ENCODE data around the gene PDE2A. TPM values are rescaled to one million over a fixed set of nuclear protein-coding genes. Genes with fewer than 3 reads are reported as not detected.

The PDE2A gene
- total and polyA plus RNA-seq, 2 donors (not counting 1 experiment from before 2014, with no cell fraction given): 0.88 to 2.9 TPM

GRCh38 chr11:72616655-72617054 lies 57.6 kb downstream of the PDE2A start:
- Histone ChIP-seq H3K9ac (ENCODE audit: low read length) (no peak overlapping the region), H3K27me3 (replicated peaks in 1 of 4; ENCODE audit: control extremely low read depth in 1 of 4, control insufficient read depth in 3 of 4, insufficient read depth in 4 of 4, low read length in 3 of 4) (peaks cover 0 to 20% (median 4%) of the 10 kb centered on the region in 4 experiments), H3K4me2 (replicated peaks; ENCODE audit: low read depth, low read length, poor library complexity, severe bottlenecking) (no peak overlapping the region), H3K27ac (ENCODE audit: low read length in 2 of 2) (no peak overlapping the region), H3K4me3 (ENCODE audit: control extremely low read depth in 1 of 5, extremely low read depth in 1 of 5, insufficient read depth in 1 of 5, low read depth in 2 of 5, low read length in 4 of 5) (no peak overlapping the region), H3K79me2 (ENCODE audit: control insufficient read depth, insufficient read depth, low read length) (no peaks in the 10 kb centered on the region), H3K36me3 (replicated peaks in 1 of 2; ENCODE audit: control extremely low read depth in 1 of 2, control insufficient read depth in 1 of 2, extremely low read depth in 1 of 2, insufficient read depth in 2 of 2, low read length in 1 of 2) (no peaks in the 10 kb centered on the region), H4K20me1 (ENCODE audit: control insufficient read depth, insufficient read depth, low read length, poor library complexity, severe bottlenecking) (no peaks in the 10 kb centered on the region), H3K4me1 (ENCODE audit: control insufficient read depth in 2 of 2, insufficient read depth in 2 of 2, low read length in 2 of 2) (peaks cover 22 to 41% of the 10 kb centered on the region in 2 donors), H3K9me3 (ENCODE audit: control extremely low read depth in 1 of 3, control insufficient read depth in 2 of 3, insufficient read depth in 1 of 3, low read length in 2 of 3) (peaks cover 0 to 4% (median 0%) of the 10 kb centered on the region in 3 donors), H2AFZ (ENCODE audit: insufficient read depth, low read depth, low read length, poor library complexity, severe bottlenecking) (no peak overlapping the region)
- H3K4me3 Mint-ChIP-seq: no peak overlapping the region
- POLR2A ChIA-PET: no interaction called here
- 66% methylated on average over 3 of the region's 4 CpGs for whole genome bisulfite sequencing (ENCODE audit: insufficient coverage)
- H3K27me3 Mint-ChIP-seq: peaks cover 19% of the 10 kb centered on the region
- DNase-seq (no peak), ATAC-seq (ENCODE audit: low read depth) (no peak)
- peaks cover 34% of the 10 kb centered on the region for H3K4me1 Mint-ChIP-seq
- intact Hi-C loops (cut with micrococcal nuclease): no loop called here
- CTCF ChIA-PET: no interaction called here
- TF ChIP-seq CTCF (IDR thresholded peaks at IDR 0.05): no peak
- no peak for TF ChIP-seq EZH2 (IDR thresholded peaks at IDR 0.05; ENCODE audit: borderline replicate concordance, insufficient read depth, low read depth, low read length, poor library complexity, severe bottlenecking)
- H3K27ac Mint-ChIP-seq: no peak overlapping the region
- no peaks in the 10 kb centered on the region for H3K9me3 Mint-ChIP-seq (ENCODE audit: insufficient read depth)

- Histone ChIP-seq H3K4me3 (ENCODE audit: control extremely low read depth in 1 of 5, extremely low read depth in 1 of 5, insufficient read depth in 1 of 5, low read depth in 2 of 5, low read length in 4 of 5) (no peak overlapping the region), H4K20me1 (ENCODE audit: control insufficient read depth, insufficient read depth, low read length, poor library complexity, severe bottlenecking) (no peaks in the 10 kb centered on the region), H3K4me1 (ENCODE audit: control insufficient read depth in 2 of 2, insufficient read depth in 2 of 2, low read length in 2 of 2) (peaks cover 20 to 27% of the 10 kb centered on the region in 2 donors), H2AFZ (ENCODE audit: insufficient read depth, low read depth, low read length, poor library complexity, severe bottlenecking) (no peak overlapping the region), H3K4me2 (replicated peaks; ENCODE audit: low read depth, low read length, poor library complexity, severe bottlenecking) (no peak overlapping the region), H3K9ac (ENCODE audit: low read length) (no peak overlapping the region), H3K36me3 (replicated peaks in 1 of 2; ENCODE audit: control extremely low read depth in 1 of 2, control insufficient read depth in 1 of 2, extremely low read depth in 1 of 2, insufficient read depth in 2 of 2, low read length in 1 of 2) (no peaks in the 10 kb centered on the region), H3K9me3 (ENCODE audit: control extremely low read depth in 1 of 3, control insufficient read depth in 2 of 3, insufficient read depth in 1 of 3, low read length in 2 of 3) (peaks cover 0 to 4% (median 0%) of the 10 kb centered on the region in 3 donors), H3K27me3 (replicated peaks in 1 of 4; ENCODE audit: control extremely low read depth in 1 of 4, control insufficient read depth in 3 of 4, insufficient read depth in 4 of 4, low read length in 3 of 4) (peaks cover 0 to 31% (median 8%) of the 10 kb centered on the region in 4 experiments), H3K79me2 (ENCODE audit: control insufficient read depth, insufficient read depth, low read length) (no peaks in the 10 kb centered on the region), H3K27ac (ENCODE audit: low read length in 2 of 2) (no peak overlapping the region)
- DNase-seq (no peak), ATAC-seq (ENCODE audit: low read depth) (no peak)
- no peak for TF ChIP-seq CTCF (IDR thresholded peaks at IDR 0.05)
- no peak overlapping the region for H3K4me3 Mint-ChIP-seq
- no peaks in the 10 kb centered on the region for H3K9me3 Mint-ChIP-seq (ENCODE audit: insufficient read depth)
- peaks cover 24% of the 10 kb centered on the region for H3K27me3 Mint-ChIP-seq
- CTCF ChIA-PET: interaction anchor here (0.7 to 3.0 kb wide), 5 partner anchors 26 to 38 kb away, joined by 3 to 14 read pairs (median 4); no protein-coding TSS in a partner anchor
- POLR2A ChIA-PET: no interaction called here
- intact Hi-C loops (cut with micrococcal nuclease): no loop called here
- WGBS (ENCODE audit: insufficient coverage): 75% methylated on average over 3 of the region's 3 CpGs
- H3K4me1 Mint-ChIP-seq: peaks cover 23% of the 10 kb centered on the region
- no peak overlapping the region for H3K27ac Mint-ChIP-seq
Measured at GRCh38 chr11:72615329-72615728, 58.9 kb downstream of the PDE2A start.

Measured in B cell (primary cell).